Heart left ventricle (tissue), 16 donors: Measurements from ENCODE around the gene PIK3IP1. TPM values are rescaled to one million over a fixed set of nuclear protein-coding genes. Genes with fewer than 3 reads are reported as not detected.

Experiments
- ATAC-seq, 4 donors: fragments of 200-7000 bp; cut with Tn5 transposase; one replicate each; pipeline ENCODE4 v1.9.1; 2020 to 2022; ENCODE audit warnings: moderate library complexity in 4 of 4, mild to moderate bottlenecking in 3 of 4, moderate number of reproducible peaks in 1 of 4
- DNase-seq, 5 donors: peaks; one replicate each; pipeline ENCODE4 v3.0.0-alpha.2; 2020
- H3K27ac ChIP-seq, 12 donors: fragments of 200-600 bp; sonication (generic) in 4 of 12; one replicate each; pipeline versions ENCODE4 v1.5.0 to v1.8.0; 2016 to 2022; ENCODE audit warnings: mild to moderate bottlenecking in 2 of 12
- H3K27me3 ChIP-seq, 9 donors: fragments of 200-600 bp; sonication (generic) in 2 of 9; one replicate each; pipeline versions ENCODE4 v1.5.1 to v1.8.0; 2016 to 2022; ENCODE audit warnings: mild to moderate bottlenecking in 3 of 9
- H3K36me3 ChIP-seq, 9 donors: fragments of 200-600 bp; sonication (generic) in 2 of 9; one replicate each; pipeline versions ENCODE4 v1.5.0 to v1.8.0; 2018 to 2022; ENCODE audit warnings: mild to moderate bottlenecking in 2 of 9
- H3K4me1 ChIP-seq, 12 donors: fragments of 200-600 bp; sonication (generic) in 4 of 12; one replicate each; pipeline versions ENCODE4 v1.5.0 to v1.8.0; 2016 to 2022; ENCODE audit warnings: mild to moderate bottlenecking in 3 of 12
- H3K4me3 ChIP-seq, 12 donors: fragments of 200-600 bp; sonication (generic) in 4 of 12; one replicate each; pipeline versions ENCODE4 v1.5.0 to v1.8.0; 2017 to 2022; ENCODE audit warnings: mild to moderate bottlenecking in 9 of 12, moderate library complexity in 4 of 12
- H3K9me3 ChIP-seq, 12 donors: fragments of 200-600 bp; sonication (generic) in 4 of 12; one replicate each; pipeline versions ENCODE4 v1.5.0 to v1.8.0; 2016 to 2022; ENCODE audit warnings: mild to moderate bottlenecking in 1 of 12
- CTCF ChIP-seq, 12 donors: fragments of 200-600 bp; sonication (generic) in 4 of 12; IDR thresholded peaks; one replicate each; pipeline versions ENCODE4 v1.5.0 to v1.8.0; 2018 to 2022; ENCODE audit warnings: antibody characterized with exemption in 12 of 12, mild to moderate bottlenecking in 5 of 12
- POLR2A ChIP-seq, 2 donors: fragments of 450-650 bp; IDR thresholded peaks; one replicate each; pipeline ENCODE4 v1.6.1; 2017; ENCODE audit warnings: antibody characterized with exemption in 2 of 2, mild to moderate bottlenecking in 2 of 2, moderate library complexity in 2 of 2
- WGBS, 4 donors: extraction: QIAGEN DNeasy Blood & Tissue Kit in 2 of 4; methylation state at CpG; one replicate each; pipeline versions ENCODE4 v1.1.5 to v1.1.7; 2013 to 2018; 5-methylcytosine and 5-hydroxymethylcytosine counted together
- intact Hi-C, 10 donors: fragments of 100-400 bp; cut with DNase I; formaldehyde crosslinking; loops; one replicate each; pipeline versions ENCODE4 v1.11.1 to v1.14.2; 2022
- long read RNA-seq, 3 donors: library from polyadenylated mRNA; unstranded; transcript quantifications; one replicate each; pipeline ENCODE4 v2.0.0, GENCODE V29; 2020 to 2021
- polyA plus RNA-seq, 2 donors: library from polyadenylated mRNA; stranded (reverse); fragments of 200-250 nt; gene quantifications; one replicate each; pipeline ENCODE4 v1.2.3, GENCODE V29; 2013
- total RNA-seq, 9 donors: library from RNA; depleted of rRNA in 2 of 9; stranded (reverse); fragments of >200 nt in 2 of 9; fragmentation: NEBNext Ultra II Directional in 3 of 9; extraction: Animal tissue kit (Norgen Biotek cat#: 25700) in 3 of 9; gene quantifications; one replicate each; pipeline versions ENCODE4 v1.1.0 to v1.2.4, GENCODE V29; 2016 to 2023
- donor health status: ischemic (EF 13 %, LVEDD 7.1; RV severe dilation, severe dysfunction).
- donor health status: healthy with polysubstance abuse.
- donor health status: DM: no; HTN: yes; CAD: no.
- donor health status: DM: no; HTN: no; CAD: no.
- donor health status: ischemic (EF 25% LVEDD 6.9; RV normal size, moderate dysfunction).
- donor health status: ischemic (EF 25% LVEDD 5.7; RV mildly dilated, moderate dysfunction).
- donor health status: healthy.
- donor health status: DM: yes; HTN: yes; CAD: no.
- donor health status: ischemic (EF 35%, LVEDD 5.7; RV mildly dilated, moderate dysfunction).
- donor health status: nonischemic (EF 11% LVEDD 7.7; RV severe dilation, severe dysfunction).
- donor health status: DM: yes; HTN: yes; CAD: no.
- donor health status: PGD.
- donor health status: ischemic (EF 29% LVEDD 5.4; RV normal size, mild dysfunction).
- donor health status: nonischemic (EF 23%, LVEDD 6.1; RV moderate dilation, normal function).

The PIK3IP1 gene
- 10 to 100 TPM in 7 of 9 donors, 1 to 10 TPM in 2; 3.8 to 40.7 (median 27.8) TPM for total RNA-seq
- 1 to 10 TPM; 4.0 to 7.8 TPM for polyA plus RNA-seq
- long read RNA-seq, donor 1, transcript PIK3IP1-201 (6 exons, 2,467 nt): major isoform, 26 of 35 reads
- long read RNA-seq, donor 1, partial matches to known transcripts: 3 of 35 reads
- long read RNA-seq, donor 1, other reads (novel, unspliced or antisense): 5 of 35 reads
- long read RNA-seq, donor 2, transcript PIK3IP1-203 (5 exons, 2,374 nt): minor isoform, 7 of 29 reads
- long read RNA-seq, donor 2, transcript PIK3IP1-201 (6 exons, 2,467 nt): major isoform, 19 of 29 reads
- long read RNA-seq, donor 2, partial matches to known transcripts: 1 of 29 reads
- long read RNA-seq, donor 2, other reads (novel, unspliced or antisense): 2 of 29 reads
- long read RNA-seq, donor 3, transcript PIK3IP1-201 (6 exons, 2,467 nt): major isoform, 10 of 16 reads
- long read RNA-seq, donor 3, partial matches to known transcripts: 3 of 16 reads
- long read RNA-seq, donor 3, other reads (novel, unspliced or antisense): 1 of 16 reads

GRCh38 chr22:31292236-31292989, at the start of gene PIK3IP1:
Gene PIK3IP1, minus strand, starts transcription at chr22:31292488. Its CDS starts 144 bp downstream, at chr22:31292344.
- Histone ChIP-seq H3K27me3 (no peaks in the 10 kb centered on the region), H3K9me3 (no peaks in the 10 kb centered on the region), H3K27ac (peak within 1 kb of the TSS; percentile 75 to 99 (median 96)), H3K36me3 (peaks cover 0 to 26% (median 21%) of the 10 kb centered on the region in 9 donors), H3K4me3 (peak within 1 kb of the TSS; percentile 43 to 93 (median 70)), H3K4me1 (peaks cover 2 to 80% (median 61%) of the 10 kb centered on the region in 12 donors)
- ATAC-seq (peak; percentile 70 to 82 (median 73)), DNase-seq (peak; percentile 87 to 93 (median 90))
- TF ChIP-seq POLR2A (IDR thresholded peaks at IDR 0.05): peak in 1 of 2 donors; percentile 83
- TF ChIP-seq CTCF (IDR thresholded peaks at IDR 0.05): peak; percentile 7 to 76 (median 56)
- 23 to 25% (median 24%) methylated on average over 19 of the region's 19 CpGs for WGBS, 4 donors
- intact Hi-C loops: loop anchor here in 4 of 10 donors (2.0 to 10.0 kb wide), 3 partner anchors 20 to 688 kb away; partner anchors contain the start of genes LIMK2 (in 2 of the 4) and TCN2 (in 1 of the 4)

GRCh38 chr22:31341386-31342088, 49.2 kb upstream of the PIK3IP1 start:
- H3K27ac ChIP-seq: no peak overlapping the region
- peaks cover 0 to 67% (median 54%) of the 10 kb centered on the region in 9 donors for H3K36me3 ChIP-seq
- WGBS, 4 donors: 78 to 86% (median 82%) methylated on average over 9 to 14 of the region's 14 CpGs
- H3K27me3 ChIP-seq: no peaks in the 10 kb centered on the region
- no peak for DNase-seq
- peaks cover 5 to 58% (median 37%) of the 10 kb centered on the region in 12 donors for H3K4me1 ChIP-seq
- TF ChIP-seq CTCF (IDR thresholded peaks at IDR 0.05): no peak
- TF ChIP-seq POLR2A (IDR thresholded peaks at IDR 0.05): no peak
- no peak overlapping the region for H3K4me3 ChIP-seq
- ATAC-seq: no peak
- H3K9me3 ChIP-seq: no peaks in the 10 kb centered on the region
- intact Hi-C loops: loop anchor here in 5 of 10 donors (10.0 kb wide), 2 partner anchors 153 to 293 kb away; partner anchors contain the start of gene SFI1 (in 1 of the 5)

- ATAC-seq (no peak), DNase-seq (no peak)
- Histone ChIP-seq H3K4me3 (no peak overlapping the region), H3K9me3 (no peaks in the 10 kb centered on the region), H3K4me1 (peaks cover 5 to 57% (median 37%) of the 10 kb centered on the region in 12 donors), H3K36me3 (peaks cover 0 to 73% (median 57%) of the 10 kb centered on the region in 9 donors), H3K27ac (no peak overlapping the region), H3K27me3 (no peaks in the 10 kb centered on the region)
- intact Hi-C loops: loop anchor here in 5 of 10 donors (10.0 kb wide), 2 partner anchors 154 to 294 kb away; partner anchors contain the start of gene SFI1 (in 1 of the 5)
- 0 to 10% (median 9%) methylated on average over 2 of the region's 2 CpGs for WGBS, 4 donors
- TF ChIP-seq CTCF (IDR thresholded peaks at IDR 0.05): no peak
- TF ChIP-seq POLR2A (IDR thresholded peaks at IDR 0.05): no peak
Observed at GRCh38 chr22:31340765-31341247, 48.5 kb upstream of the PIK3IP1 start.
